Stimulated activated CD8-positive, alpha-beta memory T cell treated with anti-CD3 and anti-CD28 coated beads, Interleukin-4, amount 100 ng/mL, for 1 hour (primary cell): ENCODE results near the gene KPNA4.
"Not testable (repeated sequence)": the region's sequence is repeated elsewhere in the genome, so short reads cannot be mapped to it uniquely, and the experiment has no call there.

Experiments
- DNase-seq, 2 donors: peaks; one replicate each; pipeline ENCODE4 v3.0.0-alpha.2; 2020; ENCODE audit warnings: low read depth in 2 of 2, low spot score in 1 of 2

KPNA4 gene, protein sequence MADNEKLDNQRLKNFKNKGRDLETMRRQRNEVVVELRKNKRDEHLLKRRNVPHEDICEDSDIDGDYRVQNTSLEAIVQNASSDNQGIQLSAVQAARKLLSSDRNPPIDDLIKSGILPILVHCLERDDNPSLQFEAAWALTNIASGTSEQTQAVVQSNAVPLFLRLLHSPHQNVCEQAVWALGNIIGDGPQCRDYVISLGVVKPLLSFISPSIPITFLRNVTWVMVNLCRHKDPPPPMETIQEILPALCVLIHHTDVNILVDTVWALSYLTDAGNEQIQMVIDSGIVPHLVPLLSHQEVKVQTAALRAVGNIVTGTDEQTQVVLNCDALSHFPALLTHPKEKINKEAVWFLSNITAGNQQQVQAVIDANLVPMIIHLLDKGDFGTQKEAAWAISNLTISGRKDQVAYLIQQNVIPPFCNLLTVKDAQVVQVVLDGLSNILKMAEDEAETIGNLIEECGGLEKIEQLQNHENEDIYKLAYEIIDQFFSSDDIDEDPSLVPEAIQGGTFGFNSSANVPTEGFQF

GRCh38 chr3:160565442-160566403, at the start of gene KPNA4:
TSS of gene KPNA4 (minus strand) at chr3:160565571. CDS start at chr3:160565282, 289 bp downstream.
- DNase-seq, result peak; percentile 92 to 94

DNA sequence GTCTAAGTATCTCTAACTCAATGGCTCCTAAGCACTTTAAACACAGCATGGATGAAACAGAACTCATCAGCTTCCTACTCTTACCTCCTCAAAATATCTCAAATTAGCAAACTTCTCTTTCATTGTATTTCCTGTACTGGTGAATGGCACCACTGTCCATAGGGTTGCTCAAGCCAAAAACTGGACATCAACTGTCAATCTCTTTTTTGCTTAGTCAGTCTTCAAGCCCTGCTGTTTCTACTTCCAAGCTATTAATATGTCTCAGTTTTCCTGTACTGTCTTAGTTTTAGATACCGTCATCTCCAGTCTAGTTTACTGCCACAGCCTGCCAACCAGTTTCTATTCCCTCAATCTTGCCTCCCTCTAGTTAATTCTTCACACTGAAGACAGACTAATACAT, 48.3 kb upstream of the KPNA4 start:
- DNase-seq, result no peak

DNA sequence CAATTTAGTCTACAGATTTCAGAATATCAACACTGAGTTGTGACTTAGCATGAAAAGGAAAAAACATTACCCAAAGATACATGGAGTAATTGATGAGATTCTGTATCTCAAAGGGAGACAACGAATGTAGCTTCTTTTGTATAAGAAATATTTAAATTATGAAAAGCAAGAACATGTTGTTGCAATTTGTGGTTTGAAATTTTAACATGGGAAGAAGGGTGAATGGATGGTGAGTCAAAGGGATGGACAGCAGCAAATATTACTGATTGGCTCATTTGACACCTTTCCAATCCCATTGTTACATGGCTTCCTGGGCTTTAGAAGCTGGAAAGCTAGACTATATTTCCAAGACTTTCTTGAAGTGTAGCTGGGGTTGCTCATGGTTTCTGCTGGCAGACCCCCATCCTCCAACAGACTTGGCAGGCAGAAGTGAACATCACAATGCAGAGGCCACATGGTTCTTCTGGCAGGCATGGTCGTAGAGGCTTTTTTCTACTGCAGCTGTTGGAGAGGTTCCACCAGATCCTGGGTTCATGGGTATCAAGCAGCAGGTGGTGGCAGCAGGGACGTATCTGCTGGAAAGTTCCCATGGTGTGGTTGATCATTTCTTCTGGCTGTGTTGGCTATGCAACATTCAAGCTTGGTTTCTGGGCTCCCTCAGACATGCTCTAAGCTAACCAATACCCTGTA, 47.2 kb upstream of the KPNA4 start:
- no peak for DNase-seq

DNA sequence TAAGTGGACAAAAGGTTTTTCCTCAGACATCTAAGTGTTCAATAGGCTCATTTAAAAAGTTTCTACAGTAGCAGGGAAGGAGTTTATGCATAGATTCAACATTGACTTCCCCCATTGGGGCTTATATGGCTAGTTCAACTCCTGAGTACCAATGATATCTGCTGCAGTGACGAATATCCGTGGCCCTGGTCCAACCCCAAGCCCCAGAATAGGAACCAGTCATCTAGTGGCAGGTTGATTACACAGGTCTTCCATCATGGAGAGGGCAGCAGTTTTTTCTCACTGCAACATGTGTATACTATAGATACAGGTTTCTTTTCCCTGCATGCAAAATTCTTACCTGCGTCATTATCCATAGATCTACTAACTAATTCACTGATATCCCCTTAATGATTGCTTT, 45.8 kb upstream of the KPNA4 start:
- DNase-seq, result no peak

DNA sequence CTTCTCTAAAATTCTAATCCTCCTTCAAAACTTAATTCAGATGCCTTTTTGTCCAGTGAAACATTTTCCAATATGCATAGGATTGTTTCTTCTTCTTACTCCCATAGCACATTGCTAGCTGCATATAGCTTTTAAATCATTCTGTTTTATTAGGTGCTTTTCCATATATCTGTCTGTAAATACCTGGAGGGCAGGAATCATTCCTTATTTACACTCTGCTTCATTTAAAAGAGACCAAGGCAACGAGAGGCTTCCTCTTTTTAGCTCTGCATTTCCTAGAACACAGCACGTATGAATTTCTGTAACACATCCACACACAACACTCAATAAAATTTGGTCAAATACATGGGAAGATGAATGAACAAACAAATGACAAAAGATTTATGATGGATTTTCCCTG, 43.5 kb upstream of the KPNA4 start:
- DNase-seq, result no peak

DNA sequence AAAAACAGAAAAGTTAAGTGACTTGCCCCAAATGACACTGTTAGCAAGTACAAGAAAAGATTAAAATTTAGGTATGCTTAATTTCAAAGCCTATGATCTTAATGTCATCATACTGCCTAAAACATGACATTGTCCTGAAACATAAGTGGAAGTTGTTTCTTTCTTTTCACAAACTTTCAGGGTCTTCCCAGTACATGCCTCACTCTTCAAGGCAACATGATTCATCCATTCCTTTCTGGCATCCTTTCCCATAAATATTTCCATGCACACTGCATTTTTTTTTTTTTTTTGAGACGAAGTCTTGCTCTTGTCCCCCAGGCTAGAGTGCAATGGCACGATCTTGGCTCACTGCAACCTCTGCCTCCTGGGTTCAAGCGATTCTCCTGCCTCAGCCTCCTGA, 42.5 kb upstream of the KPNA4 start:
- no peak for DNase-seq

DNA sequence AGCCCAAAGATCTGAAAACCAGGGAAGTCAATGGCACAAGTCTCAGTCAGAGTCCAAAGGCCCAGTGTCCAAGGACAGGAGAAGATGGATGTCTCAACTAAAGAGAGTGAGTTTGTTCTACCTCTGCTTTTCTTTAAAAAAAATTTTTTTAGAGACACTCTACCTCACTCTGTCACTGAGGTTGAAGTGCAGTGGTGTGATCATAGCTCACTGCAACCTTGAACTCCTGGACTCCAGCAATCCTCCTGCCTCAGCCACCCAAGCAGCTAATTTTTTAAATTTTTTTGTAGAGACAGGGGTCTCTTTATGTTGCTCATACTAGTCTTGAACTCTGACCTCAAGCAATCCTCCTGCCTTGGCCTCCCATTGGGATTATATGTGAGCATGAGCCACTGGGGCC, 39.9 kb upstream of the KPNA4 start:
- no peak for DNase-seq

GRCh38 chr3:160603845-160604244, 38.5 kb upstream of the KPNA4 start:
- not testable (repeated sequence) for DNase-seq

DNA sequence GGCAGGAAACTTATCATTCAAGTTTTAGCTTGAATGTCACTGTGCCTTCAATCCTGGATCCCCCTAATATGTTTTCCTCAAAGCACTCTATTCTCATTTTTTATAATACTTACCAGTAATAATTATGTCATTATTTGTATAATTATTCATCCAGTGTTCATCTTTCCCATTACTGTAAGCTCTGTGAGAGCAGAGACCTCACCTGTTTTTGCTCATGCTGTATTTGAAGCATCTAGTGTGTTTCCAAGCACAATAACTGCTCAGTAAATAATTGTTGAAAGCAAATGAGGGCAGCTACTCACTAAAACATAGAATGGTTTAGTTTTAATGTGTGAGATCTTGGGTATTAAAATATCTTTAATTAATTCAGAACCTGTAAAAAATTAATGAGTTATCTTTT, 36.9 kb upstream of the KPNA4 start:
- DNase-seq, result no peak

DNA sequence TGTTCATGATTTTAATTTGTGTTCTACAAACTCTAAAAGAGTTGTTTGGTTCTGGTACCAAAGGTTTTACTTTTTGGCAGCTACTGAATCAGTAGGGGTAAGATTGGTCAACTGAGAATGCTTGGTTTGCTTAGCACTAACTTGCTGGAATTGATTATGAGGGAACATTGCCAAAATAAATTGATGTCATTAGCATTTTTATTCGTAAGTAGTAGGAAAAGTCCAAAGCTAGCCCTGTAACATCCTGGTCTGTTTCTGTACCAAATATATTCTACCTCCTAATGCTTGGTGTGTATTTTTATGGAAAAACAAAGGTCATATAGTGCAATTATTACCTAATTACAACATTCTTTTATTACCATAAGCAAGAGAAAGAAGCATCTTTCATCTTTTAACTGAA, 35.9 kb upstream of the KPNA4 start:
- DNase-seq, result no peak

GRCh38 chr3:160598865-160599264, 33.5 kb upstream of the KPNA4 start:
- no peak for DNase-seq

GRCh38 chr3:160588023-160588422, 22.7 kb upstream of the KPNA4 start:
- DNase-seq, result no peak

- no peak for DNase-seq
Observed at GRCh38 chr3:160587105-160587504, 21.7 kb upstream of the KPNA4 start.

GRCh38 chr3:160586679-160587078, 21.3 kb upstream of the KPNA4 start:
- no peak for DNase-seq

- DNase-seq, result no peak
Observed at GRCh38 chr3:160583451-160583850, 18.1 kb upstream of the KPNA4 start.

GRCh38 chr3:160580938-160581337, 15.6 kb upstream of the KPNA4 start:
- no peak for DNase-seq

DNA sequence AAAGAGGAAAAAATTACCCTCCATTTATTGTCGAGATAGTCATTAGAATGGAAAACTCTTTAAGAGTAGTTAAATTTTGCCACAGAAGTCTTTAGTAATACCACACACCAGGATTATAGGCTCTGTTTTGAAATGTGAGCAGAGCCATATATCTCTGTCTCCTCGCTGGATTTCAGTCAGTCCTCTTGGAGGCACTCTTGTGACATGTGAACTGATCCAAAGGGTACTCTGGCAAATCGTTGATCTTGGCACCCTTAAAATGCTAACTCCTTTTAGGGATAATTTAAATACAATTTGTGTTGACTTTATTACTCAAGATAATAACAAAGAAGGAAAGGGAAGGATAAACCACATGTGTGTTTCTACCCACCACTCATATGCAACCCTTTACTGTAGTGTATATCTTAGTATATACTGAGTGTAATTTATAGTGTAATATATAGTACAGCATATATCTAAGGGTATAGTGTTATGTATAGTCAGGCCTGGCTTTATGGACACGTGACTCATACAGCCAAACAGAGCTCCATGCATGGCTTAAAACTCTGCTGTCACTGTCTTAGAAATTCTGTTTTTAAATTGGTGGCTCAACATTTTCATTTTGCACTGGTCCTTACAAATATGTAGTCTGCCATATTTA, 12.3 kb upstream of the KPNA4 start:
- no peak for DNase-seq

DNA sequence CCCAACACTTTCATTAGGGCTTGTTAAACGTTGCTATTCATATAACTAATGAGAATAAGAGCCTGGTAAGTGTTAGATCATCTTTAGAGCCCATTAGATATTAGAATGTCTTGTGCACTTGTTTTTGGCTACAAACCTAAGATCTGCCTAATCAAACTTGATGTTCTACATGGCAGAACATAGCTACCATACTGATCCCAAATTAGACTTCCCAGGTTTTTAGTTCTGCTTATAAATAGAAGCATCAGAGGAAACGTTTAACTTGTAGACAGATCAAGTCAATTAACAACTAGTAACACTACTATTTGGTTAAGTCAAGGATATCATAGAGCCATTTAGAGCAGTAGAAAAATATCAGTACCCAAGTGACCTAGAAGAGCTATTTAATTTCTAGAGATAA, 11.7 kb upstream of the KPNA4 start:
- DNase-seq, result no peak

DNA sequence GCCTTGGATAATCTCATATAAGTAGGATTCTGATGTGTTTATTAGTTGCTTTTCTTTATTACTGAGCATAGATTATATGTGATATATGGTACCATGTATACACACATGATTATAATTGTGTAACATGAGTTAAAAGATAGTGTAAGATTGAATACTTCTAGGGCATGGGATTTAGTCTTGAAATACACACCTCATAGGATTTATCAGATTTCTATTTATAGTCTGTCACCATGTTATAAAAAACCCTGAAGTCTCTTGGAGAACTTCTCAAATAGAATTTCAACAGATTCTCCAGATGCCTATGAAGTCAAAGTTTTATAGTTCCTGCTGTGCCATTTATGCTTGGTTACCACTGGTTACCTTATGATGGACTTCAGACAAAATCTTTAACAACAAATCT, 11.2 kb upstream of the KPNA4 start:
- no peak for DNase-seq

DNA sequence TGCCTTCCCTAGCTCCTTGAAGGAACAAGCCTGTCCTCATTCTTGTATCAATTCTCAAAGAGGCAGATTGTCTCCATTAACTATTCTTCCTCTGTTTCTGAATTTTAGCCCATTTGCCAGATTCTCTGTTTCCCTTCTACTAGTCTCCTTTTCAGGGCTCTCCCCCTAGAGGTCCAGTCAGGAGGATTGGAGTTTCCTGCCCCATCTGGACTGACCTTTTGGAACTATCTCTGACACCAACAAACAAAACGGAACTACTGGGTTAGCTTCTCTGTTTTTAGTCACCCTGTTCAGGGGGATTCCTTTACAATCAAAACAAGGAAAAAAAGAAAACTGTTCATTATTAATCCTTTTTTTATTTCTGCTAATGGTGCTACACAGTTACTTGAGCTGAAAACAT, 10.2 kb upstream of the KPNA4 start:
- DNase-seq, result no peak

- DNase-seq, result no peak
Observed at GRCh38 chr3:160574636-160575035, 9.3 kb upstream of the KPNA4 start.
